Effector CD4-positive, alpha-beta T cell (primary cell): Measurements from ENCODE around the gene RILP.

Source experiments
- DNase-seq: peaks from one replicate; pipeline ENCODE4 v3.0.0-alpha.2; 2020

RILP gene

DNA sequence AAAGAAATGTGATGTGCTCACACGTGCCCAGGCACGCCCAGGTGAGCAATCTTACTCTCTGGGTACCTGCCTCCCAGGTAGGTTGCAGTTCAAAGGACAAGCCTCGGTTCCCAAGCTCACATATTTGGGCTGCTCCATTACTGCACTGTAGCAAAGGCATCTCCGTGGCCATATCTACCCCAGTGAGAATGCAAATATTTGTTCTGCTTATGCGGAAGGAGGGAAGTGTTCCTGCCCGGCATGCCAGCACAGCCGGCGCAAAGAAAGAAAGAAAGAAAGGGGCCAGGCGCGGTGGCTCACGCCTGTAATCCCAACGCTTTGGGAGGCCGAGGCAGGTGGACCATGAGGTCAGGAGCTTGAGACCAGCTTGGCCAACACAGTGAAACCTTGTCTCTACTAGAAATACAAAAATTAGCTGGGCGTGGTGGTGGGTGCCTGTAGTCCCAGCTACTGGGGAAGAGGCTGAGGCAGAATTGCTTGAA, 51.8 kb downstream of the RILP start:
- DNase-seq, result no peak
